Activated naive CD4-positive, alpha-beta T cell treated with anti-CD3 and anti-CD28 coated beads, Interleukin-2, amount 50 U/mL, for 24 hours (primary cell): ENCODE data around the gene NDUFS2.

ENCODE experiments used
- H3K27ac Mint-ChIP-seq: one replicate; pipeline ENCODE4 v1.8.0; 2021; ENCODE audit warnings: mild to moderate bottlenecking, mixed read lengths
- H3K27me3 Mint-ChIP-seq: one replicate; pipeline ENCODE4 v1.8.0; 2021; ENCODE audit warnings: mixed read lengths
- H3K36me3 Mint-ChIP-seq: one replicate; pipeline ENCODE4 v1.8.0; 2021; ENCODE audit warnings: mixed read lengths
- H3K4me1 Mint-ChIP-seq: one replicate; pipeline ENCODE4 v1.8.0; 2021; ENCODE audit warnings: mixed read lengths
- H3K4me3 Mint-ChIP-seq: one replicate; pipeline ENCODE4 v1.8.0; 2021; ENCODE audit warnings: mild to moderate bottlenecking, mixed read lengths
- H3K9me3 Mint-ChIP-seq: one replicate; pipeline ENCODE4 v1.8.0; 2021; ENCODE audit warnings: mixed read lengths

NDUFS2 gene

GRCh38 chr1:161180639-161181038, 21.5 kb upstream of the NDUFS2 start:
- Mint-ChIP-seq H3K9me3 (no peaks in the 10 kb centered on the region), H3K4me1 (peaks cover 74% of the 10 kb centered on the region), H3K36me3 (peaks cover 1% of the 10 kb centered on the region), H3K4me3 (peak overlapping the region; percentile 8), H3K27ac (peak overlapping the region; percentile 86), H3K27me3 (no peaks in the 10 kb centered on the region)

- H3K9me3 Mint-ChIP-seq, result no peaks in the 10 kb centered on the region
- H3K4me3 Mint-ChIP-seq, result peak overlapping the region; percentile 33
- no peaks in the 10 kb centered on the region for H3K27me3 Mint-ChIP-seq
- H3K4me1 Mint-ChIP-seq, result peaks cover 78% of the 10 kb centered on the region
- peaks cover under 1% of the 10 kb centered on the region for H3K36me3 Mint-ChIP-seq
- H3K27ac Mint-ChIP-seq, result peak overlapping the region; percentile 94
These were observed 20.0 kb upstream of the NDUFS2 start for GRCh38 chr1:161182214-161182613.

DNA sequence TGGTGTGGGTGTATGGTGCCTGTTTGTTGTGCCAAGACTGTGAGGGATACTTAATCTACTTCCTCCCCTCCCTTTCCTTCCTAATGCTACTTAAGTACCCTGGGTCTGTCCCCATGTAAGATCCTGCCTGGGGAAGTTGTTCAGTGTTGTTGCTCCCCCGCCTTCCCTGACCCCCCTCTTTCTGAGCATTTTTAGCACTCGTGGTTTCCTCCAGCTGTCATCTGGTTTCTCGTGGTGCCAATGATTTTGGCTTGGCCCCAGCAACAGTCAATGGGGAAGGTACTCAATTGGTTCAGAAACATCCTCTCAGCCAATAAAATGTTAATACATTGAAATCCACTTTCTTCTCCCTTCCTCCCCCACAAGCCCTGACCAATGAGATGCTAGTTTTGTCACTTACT, 16.9 kb upstream of the NDUFS2 start:
- Mint-ChIP-seq H3K4me3 (peak overlapping the region; percentile 80), H3K4me1 (peaks cover 77% of the 10 kb centered on the region), H3K27me3 (no peaks in the 10 kb centered on the region), H3K9me3 (no peaks in the 10 kb centered on the region), H3K27ac (peak overlapping the region; percentile 95), H3K36me3 (no peaks in the 10 kb centered on the region)

DNA sequence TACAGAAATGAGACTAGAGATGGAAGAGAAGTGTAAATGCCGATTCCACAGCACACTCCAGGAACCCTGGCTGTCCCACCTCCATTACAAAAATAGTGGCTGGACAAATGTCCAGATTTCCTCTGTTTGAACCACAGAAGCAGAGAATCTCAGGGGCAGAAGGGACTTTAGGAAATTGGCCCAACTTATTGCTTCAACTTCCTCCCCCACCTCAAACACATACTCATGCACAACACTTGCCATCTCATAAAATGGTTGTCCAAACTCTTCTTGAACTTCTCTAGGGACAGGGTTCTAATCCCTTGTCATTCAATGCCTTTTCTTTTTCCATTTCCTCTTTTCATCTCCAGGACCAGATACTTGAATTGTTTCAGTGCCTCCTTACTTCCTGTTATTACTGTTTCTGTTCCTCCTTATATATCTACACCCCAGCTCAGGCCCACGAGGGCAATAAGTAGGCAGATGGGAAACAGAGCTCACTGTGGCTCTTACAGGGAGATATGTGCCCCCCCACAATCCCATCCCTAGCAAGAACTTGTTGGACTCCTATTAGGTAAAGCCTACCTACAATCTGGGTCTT, 16.3 kb upstream of the NDUFS2 start:
- Mint-ChIP-seq H3K36me3 (no peaks in the 10 kb centered on the region), H3K4me1 (peaks cover 72% of the 10 kb centered on the region), H3K9me3 (no peaks in the 10 kb centered on the region), H3K27me3 (no peaks in the 10 kb centered on the region), H3K4me3 (peak overlapping the region; percentile 80), H3K27ac (peak overlapping the region; percentile 95)

DNA sequence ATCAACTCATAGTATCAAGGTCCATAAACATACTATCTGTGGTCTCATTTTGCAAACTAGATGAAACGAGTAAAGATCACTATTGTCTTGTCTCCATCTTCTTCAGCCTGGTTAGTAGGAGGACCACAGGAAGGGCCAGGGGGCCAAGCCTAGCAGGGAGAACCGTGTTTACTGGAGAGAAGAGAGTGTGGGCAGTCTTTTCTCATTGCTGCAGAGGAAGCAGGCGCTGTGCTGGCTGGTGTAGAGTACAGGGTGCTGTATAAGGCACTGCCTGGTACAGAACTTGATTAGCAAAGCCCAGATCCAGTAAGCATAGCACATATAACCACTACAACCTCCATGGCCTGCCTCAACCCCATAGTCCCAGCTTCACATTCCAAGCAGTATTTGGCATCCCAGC, 14.9 kb upstream of the NDUFS2 start:
- H3K27ac Mint-ChIP-seq, result peak overlapping the region; percentile 95
- H3K27me3 Mint-ChIP-seq, result no peaks in the 10 kb centered on the region
- H3K4me1 Mint-ChIP-seq, result peaks cover 69% of the 10 kb centered on the region
- H3K9me3 Mint-ChIP-seq, result no peaks in the 10 kb centered on the region
- no peak overlapping the region for H3K4me3 Mint-ChIP-seq
- no peaks in the 10 kb centered on the region for H3K36me3 Mint-ChIP-seq

- H3K27ac Mint-ChIP-seq, result peak overlapping the region; percentile 91
- H3K4me3 Mint-ChIP-seq, result peak overlapping the region; percentile 17
- H3K27me3 Mint-ChIP-seq, result no peaks in the 10 kb centered on the region
- H3K4me1 Mint-ChIP-seq, result peaks cover 68% of the 10 kb centered on the region
- no peaks in the 10 kb centered on the region for H3K9me3 Mint-ChIP-seq
- no peaks in the 10 kb centered on the region for H3K36me3 Mint-ChIP-seq
These were observed 13.8 kb upstream of the NDUFS2 start for GRCh38 chr1:161188381-161188780.

DNA sequence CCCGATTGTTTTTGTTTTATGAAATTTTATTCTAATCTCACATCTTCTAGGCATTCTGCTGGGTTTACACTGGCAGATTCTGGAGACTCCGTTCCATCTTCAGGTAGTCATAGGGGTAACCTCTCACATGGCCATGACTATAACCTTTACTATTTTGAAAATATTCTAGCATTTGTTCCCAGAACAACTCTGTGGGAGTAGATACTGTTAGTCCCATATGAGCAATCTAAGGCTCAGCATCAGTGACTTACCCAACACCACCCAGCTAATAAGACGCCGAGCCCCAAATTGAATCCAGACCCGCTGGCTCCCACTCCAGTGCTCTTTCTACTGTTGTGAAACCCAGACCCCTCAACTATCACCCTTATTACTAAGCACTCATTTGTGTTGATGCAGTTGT, 13.1 kb upstream of the NDUFS2 start:
- Mint-ChIP-seq H3K27me3 (no peaks in the 10 kb centered on the region), H3K4me3 (no peak overlapping the region), H3K36me3 (no peaks in the 10 kb centered on the region), H3K9me3 (no peaks in the 10 kb centered on the region), H3K4me1 (peaks cover 63% of the 10 kb centered on the region), H3K27ac (peak overlapping the region; percentile 83)

DNA sequence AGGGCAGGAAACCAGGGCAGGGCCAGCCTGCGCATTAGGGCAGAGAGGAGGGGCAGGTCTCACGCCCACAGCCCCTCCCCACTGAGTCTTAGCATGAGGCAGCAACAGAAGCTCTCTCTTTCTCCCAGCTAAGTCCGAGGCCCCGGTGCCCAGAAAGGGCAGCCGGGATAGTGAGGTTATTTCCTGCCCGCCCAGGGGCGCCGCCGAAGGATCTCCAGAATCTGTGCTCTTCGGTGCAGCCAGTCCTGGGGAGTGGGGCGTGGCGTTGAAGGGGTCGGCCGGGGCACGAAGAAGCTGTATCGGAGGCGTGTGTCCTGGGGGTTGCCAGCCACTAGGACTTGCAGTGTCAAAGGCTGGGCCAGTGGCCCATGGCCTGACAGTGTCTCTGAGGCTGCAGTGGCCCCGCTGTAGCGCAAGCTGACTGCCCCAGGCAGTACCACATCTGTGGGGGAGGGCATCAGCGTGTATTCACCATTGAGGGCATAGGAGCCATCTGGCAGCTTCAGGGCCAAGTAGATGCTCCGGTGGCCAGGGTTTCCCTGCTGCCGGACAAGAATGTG, 11.1 kb upstream of the NDUFS2 start:
- Mint-ChIP-seq H3K27ac (no peak overlapping the region), H3K4me3 (no peak overlapping the region), H3K36me3 (no peaks in the 10 kb centered on the region), H3K27me3 (no peaks in the 10 kb centered on the region), H3K4me1 (peaks cover 61% of the 10 kb centered on the region), H3K9me3 (no peaks in the 10 kb centered on the region)

DNA sequence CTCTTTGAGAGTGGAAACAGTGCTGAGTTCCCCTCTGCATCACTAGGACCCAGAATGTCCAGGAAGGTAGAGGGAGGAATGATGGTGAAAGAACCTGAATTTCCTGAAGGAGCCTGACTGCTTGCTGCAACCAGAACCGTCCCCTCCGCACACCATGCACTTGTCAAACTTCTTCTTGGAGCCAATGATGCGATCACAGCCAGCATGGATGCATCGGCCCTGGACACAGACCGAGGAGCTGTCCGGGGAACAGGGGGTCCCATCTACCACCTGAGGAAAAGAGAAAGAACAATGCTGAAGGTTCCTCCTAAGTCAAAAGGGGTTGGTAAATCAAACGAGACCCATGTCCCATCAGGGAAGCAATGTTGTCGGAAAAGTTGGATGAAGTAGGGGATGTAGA, 10.2 kb upstream of the NDUFS2 start:
- H3K27me3 Mint-ChIP-seq, result no peaks in the 10 kb centered on the region
- no peaks in the 10 kb centered on the region for H3K9me3 Mint-ChIP-seq
- H3K36me3 Mint-ChIP-seq, result no peaks in the 10 kb centered on the region
- H3K4me3 Mint-ChIP-seq, result no peak overlapping the region
- peaks cover 54% of the 10 kb centered on the region for H3K4me1 Mint-ChIP-seq
- no peak overlapping the region for H3K27ac Mint-ChIP-seq

- H3K9me3 Mint-ChIP-seq, result no peaks in the 10 kb centered on the region
- H3K4me3 Mint-ChIP-seq, result peak overlapping the region; percentile 34
- H3K36me3 Mint-ChIP-seq, result no peaks in the 10 kb centered on the region
- peak overlapping the region; percentile 86 for H3K27ac Mint-ChIP-seq
- H3K4me1 Mint-ChIP-seq, result peaks cover 46% of the 10 kb centered on the region
- H3K27me3 Mint-ChIP-seq, result no peaks in the 10 kb centered on the region
These were observed 9.4 kb upstream of the NDUFS2 start for GRCh38 chr1:161192476-161193465.

- H3K27ac Mint-ChIP-seq, result no peak overlapping the region
- peaks cover 40% of the 10 kb centered on the region for H3K4me1 Mint-ChIP-seq
- H3K27me3 Mint-ChIP-seq, result no peaks in the 10 kb centered on the region
- H3K4me3 Mint-ChIP-seq, result no peak overlapping the region
- H3K9me3 Mint-ChIP-seq, result no peaks in the 10 kb centered on the region
- no peaks in the 10 kb centered on the region for H3K36me3 Mint-ChIP-seq
These were observed 8.5 kb upstream of the NDUFS2 start for GRCh38 chr1:161193561-161194235.

- no peaks in the 10 kb centered on the region for H3K9me3 Mint-ChIP-seq
- peaks cover 44% of the 10 kb centered on the region for H3K4me1 Mint-ChIP-seq
- H3K27ac Mint-ChIP-seq, result no peak overlapping the region
- no peaks in the 10 kb centered on the region for H3K36me3 Mint-ChIP-seq
- H3K4me3 Mint-ChIP-seq, result no peak overlapping the region
- H3K27me3 Mint-ChIP-seq, result no peaks in the 10 kb centered on the region
These were observed 7.0 kb upstream of the NDUFS2 start for GRCh38 chr1:161195171-161195570.

DNA sequence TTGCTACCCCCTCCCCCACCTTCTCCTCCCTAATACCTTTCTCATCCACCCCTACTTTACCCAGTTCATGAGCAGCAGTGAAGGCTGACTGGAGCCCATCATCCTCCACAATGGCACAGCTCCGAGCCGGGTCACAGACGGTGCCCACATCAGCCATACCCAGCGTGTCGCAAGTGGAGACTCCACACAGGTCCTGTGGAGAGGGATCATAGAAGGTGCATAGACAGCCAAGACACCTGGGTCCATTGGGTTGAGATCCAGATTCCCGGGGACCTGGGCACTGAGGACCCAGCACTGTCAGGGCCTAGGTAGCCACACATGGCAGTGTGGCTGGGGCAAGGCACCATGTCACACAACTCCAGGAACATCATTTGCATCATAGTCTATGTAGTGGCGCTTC, 6.1 kb upstream of the NDUFS2 start:
- Mint-ChIP-seq H3K4me1 (peaks cover 53% of the 10 kb centered on the region), H3K27ac (no peak overlapping the region)

DNA sequence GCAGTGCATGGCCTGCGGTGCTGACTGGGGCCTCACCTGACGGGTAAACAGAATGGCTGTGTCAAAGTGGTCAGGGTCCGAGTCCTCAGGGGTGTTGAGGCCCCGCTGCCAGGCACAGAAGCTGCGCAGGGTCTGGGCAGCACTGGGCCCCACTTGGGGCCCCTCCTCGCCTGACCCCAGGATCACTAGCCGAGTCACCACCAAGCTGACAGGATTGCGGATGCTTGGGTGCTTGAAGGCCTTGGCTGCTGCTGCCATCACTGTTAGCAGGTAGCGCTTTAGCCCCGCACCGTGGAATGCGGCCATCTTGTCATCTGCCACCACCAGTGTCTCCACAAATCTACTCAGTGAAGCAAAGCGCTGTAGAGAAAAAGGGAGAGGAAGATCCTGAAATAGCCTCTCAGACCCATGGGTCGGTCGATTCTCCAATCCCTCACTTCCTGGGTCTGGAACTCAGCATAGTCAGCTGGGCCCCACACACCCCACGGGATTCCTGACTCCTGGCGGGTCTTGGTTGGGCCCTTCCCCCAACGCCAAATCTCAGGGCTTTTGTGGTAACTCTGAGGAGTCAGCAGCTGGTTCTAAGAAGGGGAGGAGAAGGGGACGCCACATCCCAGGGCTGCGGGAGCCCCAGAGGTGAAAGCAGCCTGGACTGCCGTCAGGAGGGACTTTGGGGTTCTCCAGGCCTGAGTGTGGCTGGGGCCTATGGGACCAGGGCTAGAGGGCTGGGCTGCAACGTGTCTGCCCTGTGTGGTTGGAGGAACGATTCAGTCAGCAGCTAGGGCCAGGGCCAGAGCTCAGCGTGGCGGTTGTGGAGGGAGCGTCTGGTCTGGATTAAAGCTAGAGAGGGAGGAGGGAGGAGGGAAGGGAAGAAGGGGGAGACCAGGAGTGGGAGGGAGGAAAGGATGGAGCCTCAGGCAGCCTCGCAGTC, 5.4 kb upstream of the NDUFS2 start:
- no peak overlapping the region for H3K27ac Mint-ChIP-seq
- H3K4me1 Mint-ChIP-seq, result peaks cover 60% of the 10 kb centered on the region
- H3K4me3 Mint-ChIP-seq, result no peak overlapping the region
- no peaks in the 10 kb centered on the region for H3K27me3 Mint-ChIP-seq
- no peaks in the 10 kb centered on the region for H3K36me3 Mint-ChIP-seq
- no peaks in the 10 kb centered on the region for H3K9me3 Mint-ChIP-seq

More for the DNA sequence above, 6.1 kb upstream of the NDUFS2 start:
- H3K4me3 Mint-ChIP-seq, result no peak overlapping the region
- no peaks in the 10 kb centered on the region for H3K27me3 Mint-ChIP-seq
- H3K9me3 Mint-ChIP-seq, result no peaks in the 10 kb centered on the region
- H3K36me3 Mint-ChIP-seq, result no peaks in the 10 kb centered on the region
